NCI-H187 (cell line): ENCODE measurements around the gene DOCK8.

Experiments
- DNase-seq, 2 experiments: peaks; one replicate each; lab custom pipeline; 2025; lab: John Stamatoyannopoulos, UW

The DOCK8 gene

DNA sequence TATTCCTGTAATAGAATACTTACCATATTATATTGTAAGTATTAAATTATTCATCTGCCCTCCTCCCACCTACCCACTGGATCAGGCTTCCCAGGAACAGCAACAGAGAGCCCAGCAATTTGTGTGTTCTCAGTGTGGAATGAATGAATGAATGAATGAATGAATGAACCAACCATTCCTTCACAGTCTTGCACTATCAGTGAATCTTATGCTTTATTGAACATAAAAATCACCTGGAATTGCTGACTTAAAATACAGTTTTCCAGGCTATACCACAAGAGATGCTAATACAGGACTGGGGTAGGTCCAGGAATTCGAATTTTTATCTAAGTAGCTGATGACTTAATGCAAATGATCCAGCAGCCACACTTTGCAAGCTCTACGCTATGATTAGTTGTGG lies 51.6 kb downstream of the DOCK8 start:
- DNase-seq: no peak

DNA sequence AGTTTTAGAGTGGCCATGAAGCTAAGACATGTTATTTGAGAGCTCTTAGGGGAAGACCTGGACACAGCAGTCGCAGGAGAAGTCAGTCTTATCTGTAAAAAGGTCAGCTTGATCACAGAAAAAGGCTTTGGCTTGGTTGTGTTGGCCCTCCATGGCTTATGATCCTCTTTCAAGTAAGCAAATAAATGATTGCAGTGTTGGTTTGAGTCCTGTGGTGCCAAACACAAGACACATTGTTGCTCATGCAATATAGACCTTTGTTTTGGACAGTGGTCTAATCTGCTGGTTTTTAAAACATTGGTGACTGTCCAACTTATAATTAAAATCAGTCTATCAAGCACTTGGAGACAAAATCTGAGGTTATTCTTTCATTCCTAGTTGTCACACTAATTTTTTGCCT lies 54.0 kb downstream of the DOCK8 start:
- no peak for DNase-seq

DNA sequence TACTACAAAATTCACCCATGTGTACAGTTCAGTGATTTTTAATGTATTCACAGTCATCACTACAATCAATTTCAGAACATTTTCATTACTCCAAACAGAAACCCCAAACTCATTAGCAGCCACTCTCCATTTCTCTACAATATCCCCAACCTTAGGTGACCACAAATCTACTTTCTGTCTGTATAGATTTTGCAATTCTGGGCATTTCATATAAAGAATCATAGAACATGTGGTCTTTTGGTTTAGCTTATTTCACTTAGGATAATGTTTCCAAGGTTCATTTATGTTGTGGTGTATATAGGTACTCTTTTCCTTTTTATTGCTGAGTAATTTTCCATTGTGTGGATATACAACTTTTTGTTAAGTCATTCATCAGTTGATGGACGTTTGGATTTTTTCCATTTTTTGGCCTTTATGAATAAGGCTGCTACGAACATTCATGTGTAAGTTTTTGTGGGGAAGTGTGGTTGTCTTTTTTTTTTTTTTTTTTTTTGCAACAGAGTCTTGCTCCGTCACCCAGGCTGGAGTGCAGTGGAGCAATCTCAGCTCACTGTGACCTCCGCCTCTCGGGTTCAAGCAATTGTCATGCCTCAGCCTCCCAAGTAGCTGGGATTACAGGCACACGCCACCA lies 54.5 kb downstream of the DOCK8 start:
- no peak for DNase-seq

DNA sequence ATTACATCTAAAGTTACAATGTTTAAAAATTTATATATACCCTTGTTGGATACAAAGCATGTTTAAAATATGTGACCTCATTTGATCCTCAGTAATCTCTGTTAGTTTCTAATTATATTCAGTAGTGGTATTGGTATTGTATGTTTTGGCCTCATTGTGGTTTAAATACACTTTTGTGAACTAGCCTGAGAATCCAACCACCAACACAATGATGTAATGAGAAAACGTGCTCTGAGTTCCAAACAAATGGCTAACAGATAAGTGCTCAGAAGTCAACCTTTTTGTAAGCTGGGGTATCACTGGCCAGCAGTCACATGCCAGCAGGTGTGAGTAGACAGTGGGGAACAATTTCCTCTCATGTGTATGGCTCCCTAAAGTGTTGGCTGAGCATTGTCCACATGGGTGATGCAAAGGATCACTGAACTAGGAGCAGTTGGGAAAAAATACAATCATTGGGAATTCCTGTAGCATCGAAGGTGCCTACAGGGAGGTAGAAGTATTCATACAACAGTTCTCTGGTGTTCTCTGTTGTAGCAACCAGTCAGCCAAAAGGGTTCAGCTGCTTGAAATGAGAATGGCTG lies 56.1 kb downstream of the DOCK8 start:
- no peak for DNase-seq

DNA sequence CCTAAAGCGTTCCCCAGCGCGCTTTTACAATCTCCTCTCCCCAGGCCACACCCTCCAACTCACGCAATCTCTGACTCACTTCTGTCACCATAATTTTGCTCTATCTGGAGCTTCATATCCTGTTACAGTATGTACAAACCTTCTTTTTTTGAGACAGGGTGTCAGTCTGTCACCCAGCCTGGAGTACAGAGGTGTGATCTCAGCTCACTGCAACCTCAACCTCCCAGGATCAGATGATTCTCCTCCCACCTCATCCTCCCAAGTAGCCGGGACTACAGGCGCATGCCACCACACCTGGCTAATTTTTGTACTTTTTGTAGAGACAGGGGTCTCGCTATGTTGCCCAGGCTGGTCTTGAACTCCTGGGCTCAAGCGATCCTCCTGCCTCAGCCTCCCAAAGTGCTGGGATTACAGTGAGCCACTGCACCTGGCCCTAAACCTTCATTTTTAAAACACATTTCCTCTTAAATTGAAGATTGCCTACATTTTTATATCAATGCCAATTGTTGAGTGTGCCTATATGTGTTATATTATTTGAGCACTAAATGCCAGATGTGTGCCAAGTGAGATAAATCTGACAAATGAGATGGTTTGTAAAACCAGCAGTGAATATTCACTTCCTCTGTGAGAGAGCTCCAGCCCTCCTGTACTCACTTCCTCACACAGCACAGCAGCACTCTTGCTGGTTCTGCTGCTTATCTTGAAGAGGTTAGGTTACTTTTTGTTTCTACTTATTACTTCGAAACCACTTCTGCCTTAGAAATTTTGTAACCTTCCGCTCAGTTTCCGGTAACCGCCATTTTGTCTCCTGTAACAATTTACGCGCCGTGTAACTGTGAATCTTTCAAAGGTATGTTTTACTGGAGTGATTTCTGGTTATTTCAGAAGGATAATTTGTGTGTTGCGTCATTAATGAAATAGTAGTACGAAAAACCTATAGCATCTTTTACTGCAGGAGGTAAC lies 57.9 kb downstream of the DOCK8 start:
- DNase-seq: no peak

DNA sequence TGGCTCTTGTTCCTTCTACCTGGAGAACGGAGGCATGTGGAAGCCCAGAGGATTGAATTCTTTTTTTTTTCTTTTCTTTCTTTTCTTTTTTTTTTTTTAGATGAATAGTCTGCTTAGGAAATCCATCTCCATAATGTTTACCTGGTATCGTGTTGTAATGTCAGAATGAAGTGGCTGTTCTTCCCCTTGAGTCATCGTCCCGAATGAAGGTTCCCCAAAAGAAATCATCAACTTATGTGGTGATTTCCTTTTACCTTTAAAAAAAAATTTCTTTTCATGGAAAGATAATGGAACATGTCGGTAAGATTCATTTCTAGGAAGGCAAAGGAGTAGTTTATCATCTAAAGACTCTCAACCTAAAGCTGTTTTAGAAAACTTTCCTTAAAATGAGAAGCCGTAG lies 59.7 kb downstream of the DOCK8 start:
- no peak for DNase-seq

DNA sequence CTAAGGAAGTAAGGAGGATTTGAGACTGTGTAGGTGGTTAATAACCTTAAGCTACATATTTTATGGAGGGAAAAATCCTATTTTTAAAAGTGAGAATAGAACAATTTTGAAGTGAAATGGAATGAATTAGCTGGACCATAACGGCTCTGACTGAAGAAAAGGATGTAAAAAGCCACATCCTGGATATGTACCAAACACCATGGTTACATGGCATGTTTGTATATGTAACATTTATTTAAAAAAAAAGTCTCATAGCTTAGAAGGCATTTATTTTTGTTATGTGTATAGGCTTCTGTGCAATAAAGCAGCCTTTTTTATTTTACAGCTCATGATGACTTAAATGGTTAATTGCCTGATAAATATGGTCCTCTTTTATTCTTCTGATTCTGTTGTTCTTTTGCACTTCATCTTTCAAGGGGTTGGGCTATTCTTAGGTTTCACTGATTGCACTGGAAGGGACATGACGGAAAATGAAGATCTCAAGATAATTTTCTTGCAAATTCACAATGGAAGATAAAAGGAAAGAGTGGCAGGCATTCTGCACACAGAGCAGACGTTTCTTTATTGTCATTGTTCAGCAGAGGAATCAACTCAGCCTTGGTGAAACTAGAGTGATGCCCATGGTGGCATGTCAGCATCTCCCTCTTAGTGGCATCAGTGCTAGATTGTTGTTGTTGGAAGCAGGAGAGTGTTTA lies 63.1 kb downstream of the DOCK8 start:
- no peak for DNase-seq

DNA sequence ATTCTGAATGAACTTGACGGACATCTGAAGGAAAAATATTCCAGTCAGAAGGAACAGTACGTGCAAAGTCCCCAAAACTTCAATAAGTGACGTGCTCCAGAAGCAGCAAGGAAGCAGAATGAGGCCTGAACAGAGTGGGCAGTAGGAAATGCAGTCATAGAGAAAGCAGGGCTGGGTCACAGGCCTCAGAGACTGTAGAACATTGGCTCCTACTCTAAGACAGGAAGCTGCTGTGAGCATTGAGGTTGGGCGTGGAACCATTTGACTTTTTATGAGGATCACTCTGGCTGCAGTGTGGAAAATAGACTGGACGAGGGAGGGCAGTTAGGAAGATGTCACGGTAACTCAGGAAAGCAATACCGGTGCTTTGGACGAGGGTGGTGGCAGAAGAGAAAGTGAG lies 64.0 kb downstream of the DOCK8 start:
- DNase-seq: no peak

DNA sequence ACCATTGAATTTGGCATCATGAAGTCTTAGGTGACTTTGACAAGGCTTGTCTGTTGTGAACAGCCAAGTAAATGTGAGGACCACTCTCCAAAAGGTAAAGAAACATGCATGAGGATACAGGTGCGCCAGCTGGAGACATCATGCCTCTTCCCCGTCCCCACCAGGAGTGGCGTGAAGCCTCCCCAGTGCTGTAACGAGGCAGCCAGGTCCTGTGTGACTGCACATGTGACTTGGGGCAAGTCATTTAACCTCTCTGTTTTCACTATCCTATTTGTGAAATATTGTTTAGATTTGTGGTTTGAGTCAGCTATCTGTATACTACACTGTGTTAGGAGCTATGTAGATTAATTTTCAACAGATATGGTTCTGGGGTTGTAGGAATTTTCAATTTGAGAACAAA lies 65.0 kb downstream of the DOCK8 start:
- DNase-seq: no peak

DNA sequence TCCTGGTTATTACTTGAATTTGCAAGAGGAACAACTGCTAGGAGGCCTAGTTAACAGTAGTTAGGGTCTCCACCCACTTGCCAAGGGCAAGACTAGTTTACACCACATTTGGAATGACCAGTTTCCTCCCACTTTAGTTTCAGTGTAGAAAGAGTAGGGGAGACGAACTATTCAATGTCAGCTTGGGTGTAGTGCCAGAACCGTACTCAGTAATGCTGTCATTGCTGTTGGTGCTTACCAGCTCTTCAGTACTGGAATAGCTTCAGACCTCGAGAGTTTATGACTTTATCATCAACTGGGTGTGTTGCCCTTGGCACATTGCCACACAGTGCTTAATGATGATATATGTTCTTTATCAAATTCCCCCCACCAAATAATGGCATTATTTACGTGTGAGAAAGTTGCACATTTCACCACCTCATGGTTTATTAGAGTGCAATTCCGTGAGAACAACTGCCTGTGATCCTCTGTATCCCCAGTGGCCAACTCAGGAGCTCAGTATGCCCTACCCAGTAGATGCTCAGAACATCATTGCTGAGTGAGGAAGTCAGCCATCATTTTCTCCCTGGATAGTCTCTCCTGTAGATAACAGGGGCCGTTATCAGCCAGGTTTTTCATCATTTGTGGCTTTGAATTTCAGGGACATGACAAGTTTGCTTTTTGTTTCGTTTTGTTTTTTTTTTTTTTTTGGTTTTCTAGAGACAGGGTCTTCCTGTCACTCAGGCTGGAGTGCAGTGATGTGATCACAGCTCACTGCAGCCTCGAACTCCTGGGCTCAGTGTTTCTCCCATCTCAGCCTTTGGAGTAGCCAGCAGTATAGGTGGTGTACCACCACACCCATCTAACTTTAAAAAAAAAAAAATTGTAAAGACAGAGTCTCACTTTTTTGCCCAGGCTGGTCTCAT lies 67.3 kb downstream of the DOCK8 start:
- DNase-seq: no peak

DNA sequence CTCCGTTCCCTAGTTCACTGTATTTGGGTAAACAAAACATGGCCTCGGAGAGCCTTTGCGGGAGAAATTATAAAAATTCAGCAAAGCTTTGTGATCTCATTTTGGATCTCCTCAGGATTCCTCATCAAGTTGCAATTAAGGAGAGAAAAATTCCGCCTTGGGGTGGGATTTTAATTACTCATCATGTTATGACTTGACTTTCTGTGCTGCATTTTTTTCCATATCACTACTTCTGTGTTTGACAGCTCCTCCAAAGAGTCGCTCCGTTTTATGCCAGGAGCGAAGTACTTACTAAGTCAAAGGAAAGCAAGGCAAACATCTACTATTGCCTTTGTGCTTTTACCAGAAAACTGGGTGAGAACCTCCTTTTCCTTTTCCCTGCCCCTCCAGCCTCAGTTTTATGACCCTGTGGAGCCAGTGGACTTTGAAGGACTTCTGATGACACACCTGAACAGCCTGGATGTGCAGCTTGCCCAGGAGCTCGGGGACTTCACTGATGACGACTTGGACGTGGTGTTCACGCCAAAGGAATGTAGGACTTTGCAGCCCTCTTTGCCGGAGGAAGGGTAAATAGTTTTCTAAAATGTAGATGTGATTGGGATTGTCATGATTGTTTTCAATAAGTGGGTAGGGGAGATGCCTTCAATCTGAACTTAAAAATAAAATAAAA lies 71.5 kb downstream of the DOCK8 start:
- no peak for DNase-seq

DNA sequence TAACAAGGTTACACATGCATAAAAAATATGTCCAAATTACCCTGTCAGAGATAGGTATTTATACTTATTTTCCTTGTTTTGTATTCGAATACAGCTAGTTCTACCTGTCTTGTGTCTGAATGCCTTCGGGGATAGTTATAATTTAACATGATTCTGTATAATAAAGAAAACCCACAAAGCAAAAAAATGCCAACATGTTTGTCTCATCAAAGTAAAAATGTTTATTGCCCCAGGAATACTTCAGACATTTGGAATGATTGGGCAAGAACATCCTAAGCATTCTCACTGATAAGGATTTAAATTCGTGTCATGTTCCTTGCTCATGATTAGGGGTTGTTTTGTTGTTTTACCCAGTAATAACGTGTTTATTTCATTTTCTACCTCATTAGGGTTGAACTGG lies 74.5 kb downstream of the DOCK8 start:
- no peak for DNase-seq

DNA sequence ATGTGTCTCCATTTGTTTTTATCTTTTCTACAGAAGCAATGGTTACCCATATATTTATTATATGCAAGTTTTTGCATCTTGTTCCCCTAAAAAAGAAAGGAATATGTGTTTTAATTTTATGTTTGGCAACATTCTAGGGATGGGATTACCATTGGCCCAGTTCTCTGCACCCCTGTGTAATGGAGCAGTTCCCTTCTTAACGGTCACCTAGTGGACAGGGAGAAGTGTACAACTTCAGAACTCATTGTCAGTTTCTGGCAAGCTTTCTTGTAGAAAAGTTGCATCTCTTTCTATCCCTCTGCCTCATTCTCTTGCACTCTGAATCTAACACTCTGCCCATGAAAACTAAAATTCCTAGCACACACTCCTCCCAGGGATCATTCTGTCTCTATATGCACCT lies 78.2 kb downstream of the DOCK8 start:
- DNase-seq: no peak

DNA sequence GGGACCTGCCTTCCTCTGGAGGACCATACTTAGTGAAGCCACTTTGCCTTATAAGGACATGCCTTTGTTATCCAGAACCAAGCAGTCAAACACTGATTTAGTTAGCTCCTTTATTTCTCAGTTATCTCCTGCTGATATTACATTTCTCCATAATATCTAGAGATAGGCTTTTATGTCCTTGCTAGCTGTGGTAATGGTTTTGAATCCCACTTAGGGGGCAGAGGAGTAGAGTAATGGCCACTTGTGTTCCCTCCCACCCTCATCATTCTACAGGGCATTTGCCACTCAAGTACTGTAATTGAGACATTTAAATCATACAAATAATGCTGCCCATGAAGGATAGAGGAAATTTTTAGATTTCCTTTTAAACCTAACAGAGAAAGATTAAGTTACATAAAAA lies 80.9 kb downstream of the DOCK8 start:
- DNase-seq: peak; percentile 81

DNA sequence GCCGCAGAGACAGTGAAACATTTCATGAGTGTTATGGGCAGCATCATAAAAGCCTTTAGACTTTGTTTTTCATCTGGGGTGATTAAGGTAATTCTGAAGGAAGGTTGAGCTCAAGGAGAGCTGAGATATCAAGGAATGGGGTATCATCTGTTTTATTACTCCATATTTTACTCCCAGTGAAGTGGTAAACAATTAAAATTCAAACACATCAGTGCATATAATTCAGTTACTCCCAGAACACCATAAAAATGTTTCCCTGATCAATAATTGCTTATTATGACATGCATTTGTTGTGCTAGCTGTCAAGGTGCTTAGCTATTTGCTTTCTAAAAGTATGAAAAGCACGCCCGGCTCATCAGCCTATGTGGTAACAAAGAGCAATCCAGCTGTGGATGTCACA lies 81.7 kb downstream of the DOCK8 start:
- DNase-seq: no peak

DNA sequence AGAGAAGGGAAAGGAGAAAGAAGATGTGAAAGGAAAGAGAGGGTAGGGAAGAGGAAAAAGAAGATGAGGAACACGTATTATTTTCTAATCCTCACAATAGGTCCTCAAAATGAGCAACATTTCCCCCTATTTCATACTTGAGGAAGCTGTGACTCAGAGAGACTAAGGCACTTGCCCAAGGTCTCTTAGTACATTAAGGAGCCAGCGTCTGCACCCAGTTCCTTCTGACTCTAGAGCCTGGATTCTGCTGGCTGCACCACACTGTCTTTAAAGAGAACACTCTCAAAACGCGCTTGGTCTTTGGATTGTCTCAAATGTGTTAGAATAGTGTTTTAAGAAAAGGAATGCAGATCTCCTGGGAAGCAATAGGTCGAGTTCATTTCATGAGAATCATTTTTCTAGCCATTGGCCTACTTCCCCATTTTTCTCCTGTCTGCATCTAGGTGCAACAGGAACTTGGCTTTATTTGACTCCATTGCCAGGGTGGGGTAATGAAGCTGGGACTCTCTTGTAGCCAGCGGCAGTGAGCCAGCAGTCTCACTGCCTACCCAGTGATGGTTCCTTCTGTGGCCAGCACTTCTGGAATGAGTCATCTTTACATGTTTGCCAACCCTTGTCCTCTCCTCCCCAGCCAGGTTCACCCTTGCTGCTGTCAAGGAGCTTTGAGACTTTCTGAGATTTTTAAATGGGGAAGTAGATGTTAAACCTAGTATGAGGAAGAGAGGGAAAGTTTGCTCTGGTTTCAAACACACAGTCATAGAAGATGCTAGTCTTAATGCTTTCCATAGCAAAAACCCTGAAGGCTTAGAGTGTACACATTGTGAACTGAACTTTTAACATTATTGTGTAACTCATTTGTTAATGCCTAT lies 82.7 kb downstream of the DOCK8 start:
- no peak for DNase-seq

DNA sequence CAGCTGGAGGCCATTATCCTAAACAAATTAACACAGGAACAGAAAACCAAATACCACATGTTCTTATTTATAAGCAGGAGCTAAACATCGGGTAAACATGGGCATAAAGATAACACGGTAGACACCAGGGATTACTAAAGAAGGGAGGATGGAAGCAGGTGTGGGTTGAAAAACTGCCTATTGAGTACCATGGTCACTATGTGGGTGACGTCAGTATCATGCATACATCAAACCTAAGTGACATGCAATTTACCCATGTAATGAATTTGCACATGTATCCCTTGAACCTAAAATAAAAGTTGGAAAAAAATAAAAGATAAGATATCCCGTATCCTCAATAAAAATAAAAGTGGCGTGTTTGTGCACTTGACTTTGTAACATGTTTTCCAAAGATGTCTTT lies 88.8 kb downstream of the DOCK8 start:
- no peak for DNase-seq

DNA sequence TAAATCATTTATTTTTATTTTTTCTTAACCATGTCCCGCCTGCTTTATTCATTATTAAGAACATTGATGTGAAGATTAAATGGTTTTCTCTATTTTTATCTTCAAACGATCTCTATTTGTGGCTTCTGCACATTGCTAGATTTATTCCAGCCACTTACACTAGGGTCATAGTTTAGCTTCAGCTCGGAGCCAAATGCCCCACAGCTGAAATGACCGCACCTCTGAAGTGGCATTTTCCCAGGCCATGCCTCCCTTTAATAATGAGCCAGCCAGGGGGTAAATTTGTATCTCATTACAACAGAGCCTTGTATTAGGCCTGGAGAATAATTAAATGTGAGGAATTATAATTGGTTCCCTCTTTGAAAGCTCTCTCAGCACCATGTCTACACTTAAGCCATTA lies 89.4 kb downstream of the DOCK8 start:
- no peak for DNase-seq

DNA sequence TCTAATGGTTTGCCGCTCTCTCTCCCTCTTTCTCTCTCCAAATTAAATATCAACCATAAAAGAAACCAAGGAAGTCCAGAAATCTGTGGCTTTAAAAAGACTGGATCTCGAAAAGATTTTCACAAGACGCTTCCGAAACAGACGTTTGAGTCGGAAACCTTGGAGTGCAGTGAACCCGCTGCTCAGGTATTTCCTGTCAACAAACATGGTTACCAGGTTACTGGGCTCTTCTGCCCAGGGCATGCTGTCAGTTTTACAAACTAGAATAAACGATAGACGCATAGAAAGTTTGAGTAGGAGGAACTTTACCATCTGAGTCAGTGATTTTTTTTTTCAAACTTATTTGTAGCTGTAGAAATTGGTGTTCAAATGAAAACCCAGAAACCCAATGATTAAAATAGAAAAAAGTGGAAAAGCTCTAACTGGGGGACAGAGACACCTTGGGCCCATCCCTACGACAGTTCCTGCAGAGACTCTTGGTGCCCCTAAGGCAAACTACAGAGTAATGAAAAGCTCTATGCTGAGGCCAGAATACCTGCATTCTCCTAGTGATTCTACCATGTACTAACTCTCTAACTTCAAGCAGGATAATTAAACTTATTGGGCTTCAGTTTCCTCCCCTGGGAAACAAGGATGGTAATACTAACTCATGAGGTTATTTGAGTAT lies 90.0 kb downstream of the DOCK8 start:
- no peak for DNase-seq
